Mesothelial cell of epicardium (in vitro differentiated cells): ENCODE results near the gene FAM181A. TPM values are rescaled to one million over a fixed set of nuclear protein-coding genes. Genes with fewer than 3 reads are reported as not detected.

Source experiments
- DNase-seq, 2 experiments: peaks; one replicate each; pipeline ENCODE4 v3.0.0; 2021; ENCODE audit warnings: low spot score in 2 of 2; ENCODE audit not compliant: unreplicated experiment in 2 of 2
- H3K27ac Mint-ChIP-seq: 2 replicates; pipeline ENCODE4 v1.8.0; 2021; ENCODE audit warnings: mixed read lengths
- H3K27me3 Mint-ChIP-seq: 2 replicates; pipeline ENCODE4 v1.8.0; 2021; ENCODE audit warnings: low read depth, mixed read lengths
- H3K36me3 Mint-ChIP-seq: 2 replicates; pipeline ENCODE4 v1.8.0; 2021; ENCODE audit warnings: mixed read lengths
- H3K4me1 Mint-ChIP-seq: 2 replicates; pipeline ENCODE4 v1.8.0; 2021; ENCODE audit warnings: mixed read lengths
- H3K4me3 Mint-ChIP-seq: 2 replicates; pipeline ENCODE4 v1.8.0; 2021; ENCODE audit warnings: mild to moderate bottlenecking, moderate library complexity, mixed read lengths
- H3K9me3 Mint-ChIP-seq: 2 replicates; pipeline ENCODE4 v1.8.0; 2021; ENCODE audit warnings: mixed read lengths
- total RNA-seq: library from RNA; stranded (reverse); gene quantifications from 3 replicates; pipeline ENCODE4 v1.2.1, GENCODE V29; 2021
- TF ChIP-seq, protein P1 (sequence below): fragments of 200-600 bp; sonication (generic); IDR thresholded peaks from one replicate; pipeline ENCODE4 v1.5.0; 2021; ENCODE audit warnings: antibody characterized with exemption; ENCODE audit not compliant: unreplicated experiment

FAM181A gene
- total RNA-seq, 1 donor from 2014 or later, result not detected

DNA sequence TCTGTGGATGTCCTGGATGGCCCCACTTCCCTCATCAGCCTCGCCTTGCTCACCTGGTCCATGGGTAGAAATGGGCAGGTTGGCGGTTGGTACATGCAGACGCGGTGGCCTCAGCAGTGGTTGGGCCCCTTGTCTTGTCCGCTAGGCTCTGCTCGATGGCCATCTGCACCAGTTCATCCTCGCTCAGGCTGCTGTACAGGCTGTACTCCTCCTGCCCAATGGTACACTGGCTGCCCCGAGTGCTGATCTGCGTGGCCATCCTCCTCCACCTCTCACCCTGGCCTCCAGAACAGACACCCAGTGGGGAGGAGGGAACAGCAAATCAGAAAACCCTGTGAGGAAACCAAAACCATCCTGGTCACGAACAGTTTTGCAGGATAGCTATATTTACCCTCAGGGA is 37.1 kb downstream of the FAM181A start:
- Mint-ChIP-seq H3K4me1 (peaks cover 10% of the 10 kb centered on the region), H3K4me3 (no peak overlapping the region), H3K27ac (no peak overlapping the region), H3K27me3 (no peaks in the 10 kb centered on the region), H3K36me3 (no peaks in the 10 kb centered on the region), H3K9me3 (no peaks in the 10 kb centered on the region)
- DNase-seq, result no peak
- TF ChIP-seq, protein P1, sequence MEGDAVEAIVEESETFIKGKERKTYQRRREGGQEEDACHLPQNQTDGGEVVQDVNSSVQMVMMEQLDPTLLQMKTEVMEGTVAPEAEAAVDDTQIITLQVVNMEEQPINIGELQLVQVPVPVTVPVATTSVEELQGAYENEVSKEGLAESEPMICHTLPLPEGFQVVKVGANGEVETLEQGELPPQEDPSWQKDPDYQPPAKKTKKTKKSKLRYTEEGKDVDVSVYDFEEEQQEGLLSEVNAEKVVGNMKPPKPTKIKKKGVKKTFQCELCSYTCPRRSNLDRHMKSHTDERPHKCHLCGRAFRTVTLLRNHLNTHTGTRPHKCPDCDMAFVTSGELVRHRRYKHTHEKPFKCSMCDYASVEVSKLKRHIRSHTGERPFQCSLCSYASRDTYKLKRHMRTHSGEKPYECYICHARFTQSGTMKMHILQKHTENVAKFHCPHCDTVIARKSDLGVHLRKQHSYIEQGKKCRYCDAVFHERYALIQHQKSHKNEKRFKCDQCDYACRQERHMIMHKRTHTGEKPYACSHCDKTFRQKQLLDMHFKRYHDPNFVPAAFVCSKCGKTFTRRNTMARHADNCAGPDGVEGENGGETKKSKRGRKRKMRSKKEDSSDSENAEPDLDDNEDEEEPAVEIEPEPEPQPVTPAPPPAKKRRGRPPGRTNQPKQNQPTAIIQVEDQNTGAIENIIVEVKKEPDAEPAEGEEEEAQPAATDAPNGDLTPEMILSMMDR, result no peak

DNA sequence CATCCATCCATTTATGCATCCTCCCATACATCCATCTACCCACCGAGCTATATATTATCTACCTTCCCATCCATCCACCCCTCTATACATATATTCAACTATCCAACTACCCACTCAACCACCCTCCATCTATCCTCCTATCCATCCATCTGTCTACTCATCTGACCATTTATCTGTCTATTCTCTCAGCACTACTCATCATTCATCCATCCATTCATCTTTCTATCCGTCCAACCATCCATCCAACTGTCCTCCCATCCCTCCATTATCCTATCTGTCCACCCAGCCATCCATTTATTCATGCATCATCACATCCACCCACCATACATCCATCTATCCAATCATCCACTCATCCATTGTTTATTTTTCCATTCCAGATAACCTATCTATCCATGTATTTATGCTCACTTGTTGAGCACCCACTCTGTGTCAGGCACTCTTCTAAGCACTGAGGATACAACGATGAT is 37.7 kb downstream of the FAM181A start:
- TF ChIP-seq, protein P1, result no peak
- H3K36me3 Mint-ChIP-seq, result no peaks in the 10 kb centered on the region
- no peaks in the 10 kb centered on the region for H3K9me3 Mint-ChIP-seq
- H3K4me1 Mint-ChIP-seq, result peaks cover 4% of the 10 kb centered on the region
- no peaks in the 10 kb centered on the region for H3K27me3 Mint-ChIP-seq
- H3K27ac Mint-ChIP-seq, result no peak overlapping the region
- H3K4me3 Mint-ChIP-seq, result no peak overlapping the region
- DNase-seq, result no peak

DNA sequence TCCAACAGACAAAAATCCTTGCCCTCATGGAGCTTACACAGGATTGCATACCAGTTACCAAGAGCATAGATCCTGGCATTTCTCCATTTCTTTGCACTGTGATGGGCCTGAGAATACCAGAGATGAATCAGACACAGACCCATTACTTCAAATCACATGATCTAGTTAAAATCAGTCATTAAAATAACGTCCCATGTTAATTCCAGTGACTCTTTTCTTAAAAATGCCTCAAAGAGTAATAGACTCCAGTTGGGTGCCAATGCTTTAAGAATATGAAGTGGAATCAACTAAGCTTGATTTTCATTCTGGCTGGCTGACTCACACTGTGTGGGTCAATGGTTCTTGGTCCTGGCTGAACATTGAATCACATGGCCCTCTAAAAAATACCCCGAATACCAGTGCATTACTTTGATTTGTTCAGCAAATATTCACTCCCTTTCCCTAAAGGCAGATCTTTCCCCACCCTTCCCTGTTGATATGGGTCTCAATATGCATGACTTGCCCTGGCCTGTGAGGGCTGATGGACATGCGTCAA is 38.2 kb downstream of the FAM181A start:
- TF ChIP-seq, protein P1, result no peak
- Mint-ChIP-seq H3K9me3 (no peaks in the 10 kb centered on the region), H3K4me3 (no peak overlapping the region), H3K27me3 (no peaks in the 10 kb centered on the region), H3K27ac (no peak overlapping the region), H3K4me1 (peaks cover under 1% of the 10 kb centered on the region), H3K36me3 (no peaks in the 10 kb centered on the region)
- no peak for DNase-seq

DNA sequence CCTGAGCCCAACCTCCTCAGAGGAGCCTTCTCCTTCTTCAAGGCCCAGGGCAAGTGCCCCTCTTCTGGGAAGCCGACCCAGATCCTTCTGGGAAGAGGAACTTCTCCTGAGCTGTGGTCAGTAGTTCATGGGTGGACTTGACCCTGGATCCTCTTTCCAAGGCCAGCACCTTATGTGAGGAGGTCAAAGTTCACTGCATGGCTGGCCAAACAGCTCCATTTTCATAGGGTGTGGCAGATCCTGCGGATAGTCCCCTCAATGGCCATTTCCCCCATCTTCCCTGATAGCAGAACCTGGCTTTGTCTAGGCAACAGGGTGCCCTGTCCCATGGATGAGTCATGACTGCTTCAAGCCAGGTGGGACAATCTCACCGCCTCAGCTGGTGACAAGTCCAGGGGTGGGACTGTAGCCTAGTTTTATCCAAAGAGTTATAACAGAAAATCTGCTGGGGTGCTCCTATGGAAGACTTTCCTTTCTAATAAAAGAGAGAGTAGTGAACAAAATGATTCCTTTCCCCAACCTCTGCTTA is 38.9 kb downstream of the FAM181A start:
- Mint-ChIP-seq H3K27me3 (no peaks in the 10 kb centered on the region), H3K36me3 (no peaks in the 10 kb centered on the region), H3K9me3 (no peaks in the 10 kb centered on the region), H3K27ac (no peak overlapping the region), H3K4me1 (no peaks in the 10 kb centered on the region), H3K4me3 (no peak overlapping the region)
- TF ChIP-seq, protein P1, result no peak
- no peak for DNase-seq

DNA sequence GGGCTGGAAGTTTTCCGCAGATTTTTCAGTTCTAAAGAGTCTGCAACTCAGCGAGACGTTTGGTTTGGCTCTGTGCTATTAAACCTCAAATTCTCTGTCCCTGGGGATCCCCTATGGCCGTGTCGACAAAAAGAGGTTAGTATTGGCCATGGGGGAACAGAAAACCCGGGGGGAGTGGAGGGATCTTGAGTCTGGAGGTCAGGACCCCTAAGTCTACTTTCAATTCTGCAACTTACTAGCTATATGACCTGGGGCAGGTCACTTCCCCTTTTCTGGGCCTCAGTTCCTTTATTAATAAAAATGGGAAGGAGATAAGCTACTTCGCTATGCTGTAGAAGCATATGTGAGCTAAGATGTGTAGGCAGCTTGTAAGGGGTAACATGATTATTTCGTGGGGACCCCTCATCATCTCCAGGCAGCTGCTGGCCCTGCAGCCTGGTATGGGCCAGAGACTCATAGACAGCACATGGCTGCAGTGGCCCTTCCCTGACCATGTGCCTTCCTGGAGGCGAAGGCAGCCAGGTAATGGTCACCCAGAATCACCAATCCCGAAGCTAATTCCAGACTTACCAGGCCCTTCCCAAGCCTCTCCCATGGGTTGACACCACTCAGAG is 40.6 kb downstream of the FAM181A start:
- Mint-ChIP-seq H3K9me3 (no peaks in the 10 kb centered on the region), H3K27ac (no peak overlapping the region), H3K4me1 (no peaks in the 10 kb centered on the region), H3K36me3 (no peaks in the 10 kb centered on the region), H3K4me3 (no peak overlapping the region), H3K27me3 (no peaks in the 10 kb centered on the region)
- TF ChIP-seq, protein P1, result no peak
- DNase-seq, result no peak
